Erythroblast (primary cell): ENCODE measurements around the gene SP3.

Source experiments
- GATA1 ChIP-seq: IDR thresholded peaks from 2 replicates; pipeline ENCODE4 v1.6.1; 2011; ENCODE audit warnings: low read depth, mild to moderate bottlenecking, control low read depth, low read length, moderate library complexity
- POLR2A ChIP-seq: IDR thresholded peaks from 2 replicates; pipeline ENCODE4 v1.6.1; 2011; ENCODE audit warnings: mild to moderate bottlenecking, low read length

DNA sequence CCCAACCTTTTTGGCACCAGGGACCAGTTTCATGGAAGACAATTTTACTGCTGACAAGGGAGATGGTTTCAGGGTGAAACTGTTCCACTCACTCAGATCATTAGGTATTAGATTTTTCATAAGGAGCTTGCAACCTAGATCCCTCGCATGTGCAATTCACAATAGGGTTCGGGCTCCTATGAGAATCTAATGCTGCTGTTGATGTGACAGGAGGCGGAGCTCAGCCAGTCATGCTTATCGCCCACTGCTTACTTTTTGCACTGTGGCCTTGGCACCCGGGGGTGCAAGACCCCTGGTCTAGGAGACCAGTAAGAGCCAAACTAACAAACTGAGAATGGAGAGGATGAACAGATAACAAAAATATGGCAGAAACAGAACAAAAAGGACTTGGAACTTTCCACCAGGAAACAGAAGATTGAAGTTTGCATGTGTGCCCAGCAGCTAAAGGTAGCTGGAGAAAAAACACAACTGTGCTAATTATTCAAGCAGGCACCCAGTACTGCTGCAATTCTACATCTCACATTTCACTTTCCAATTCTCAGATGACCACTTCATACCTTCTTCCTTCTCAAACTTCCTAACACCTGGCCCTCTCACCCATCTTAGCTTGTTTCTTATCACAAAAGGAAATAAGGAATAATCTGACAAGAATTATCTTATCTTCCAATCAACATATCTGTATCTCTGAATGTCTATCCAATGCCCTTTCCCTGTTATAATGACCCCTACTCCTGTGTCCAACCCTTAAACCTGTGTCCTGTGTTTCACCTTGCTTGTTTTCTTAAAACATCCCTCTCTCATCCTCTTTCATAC, 24.8 kb downstream of the SP3 start:
- TF ChIP-seq POLR2A (no peak), GATA1 (no peak)
